COR-L47 (cell line): ENCODE results near the gene GRIK4.

Experiments used
- DNase-seq: peaks from one replicate; lab custom pipeline; 2025; lab: John Stamatoyannopoulos, UW

GRIK4 gene

DNA sequence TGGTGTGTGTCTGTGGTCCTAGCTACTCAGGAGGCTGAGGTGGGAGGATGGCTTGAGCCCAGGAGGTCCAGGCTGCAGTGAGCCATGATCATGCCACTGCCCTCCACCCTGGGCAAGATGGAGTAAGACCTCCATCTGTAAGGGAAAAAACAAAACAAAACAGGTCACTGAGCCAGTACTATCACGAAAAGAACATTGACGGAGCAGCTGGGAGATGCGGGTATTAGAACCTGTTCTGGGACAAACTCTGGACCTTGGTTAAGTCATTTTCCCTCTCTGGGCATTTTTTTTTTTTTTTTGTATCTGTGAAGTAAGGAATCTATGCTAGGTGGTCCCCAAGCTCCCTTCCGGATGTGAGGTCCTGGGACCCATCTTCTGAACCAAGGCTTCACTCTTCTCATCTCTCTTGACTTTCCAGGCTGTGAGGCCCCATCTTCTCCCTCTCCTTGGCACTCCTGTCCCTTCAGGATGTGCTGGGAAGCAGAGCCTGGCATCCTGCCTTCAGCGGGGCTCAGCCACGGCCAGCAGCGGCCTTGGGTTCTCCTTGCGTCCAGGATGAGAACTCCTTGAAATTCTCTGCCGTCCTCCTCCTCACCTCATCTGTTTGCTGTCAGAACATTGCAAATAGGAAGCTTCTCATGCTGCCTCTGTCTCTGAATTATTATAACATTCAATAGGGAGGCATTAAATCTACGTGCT, 130.8 kb downstream of the GRIK4 start:
- no peak for DNase-seq

DNA sequence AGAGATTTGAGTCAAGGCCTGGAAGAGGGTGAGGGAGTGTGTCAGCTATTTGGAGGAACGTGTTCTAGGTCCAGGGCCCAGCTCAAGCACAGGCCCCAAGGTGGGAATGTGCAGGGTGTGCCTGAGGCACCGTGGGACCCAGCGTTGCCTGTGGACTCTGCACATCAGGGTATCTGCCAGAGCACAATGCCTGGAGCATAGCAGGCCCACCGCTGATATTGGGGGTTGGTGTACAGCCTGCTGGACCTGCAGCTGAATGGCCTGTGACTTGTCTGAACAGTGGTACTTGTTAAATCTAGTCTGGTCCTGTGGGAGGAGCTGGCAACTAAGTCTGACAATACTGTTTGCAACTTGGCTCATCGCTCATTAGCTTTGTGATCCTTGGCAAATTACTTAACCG, 131.7 kb downstream of the GRIK4 start:
- DNase-seq, result no peak

GRCh38 chr11:120645639-120646038, 134.1 kb downstream of the GRIK4 start:
- peak; percentile 94 for DNase-seq

DNA sequence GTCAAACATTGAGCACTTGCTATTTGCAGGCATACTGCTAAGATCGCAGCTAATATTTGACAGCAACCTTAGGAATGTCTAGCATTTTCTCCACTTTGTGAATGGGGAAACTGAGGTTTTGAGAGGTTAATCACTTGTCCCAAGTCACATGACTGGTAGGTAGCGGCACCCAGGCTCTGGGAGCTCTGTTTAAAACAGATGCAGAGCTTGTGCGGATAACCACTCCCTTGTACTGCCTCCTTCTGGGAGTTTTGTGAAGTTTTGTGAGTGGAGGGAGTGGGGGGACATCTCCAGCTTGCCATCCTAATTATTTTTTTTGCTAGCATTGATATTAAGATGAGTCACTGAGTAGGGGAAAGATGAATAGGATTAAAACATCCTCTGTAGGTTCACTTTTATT, 134.7 kb downstream of the GRIK4 start:
- no peak for DNase-seq

DNA sequence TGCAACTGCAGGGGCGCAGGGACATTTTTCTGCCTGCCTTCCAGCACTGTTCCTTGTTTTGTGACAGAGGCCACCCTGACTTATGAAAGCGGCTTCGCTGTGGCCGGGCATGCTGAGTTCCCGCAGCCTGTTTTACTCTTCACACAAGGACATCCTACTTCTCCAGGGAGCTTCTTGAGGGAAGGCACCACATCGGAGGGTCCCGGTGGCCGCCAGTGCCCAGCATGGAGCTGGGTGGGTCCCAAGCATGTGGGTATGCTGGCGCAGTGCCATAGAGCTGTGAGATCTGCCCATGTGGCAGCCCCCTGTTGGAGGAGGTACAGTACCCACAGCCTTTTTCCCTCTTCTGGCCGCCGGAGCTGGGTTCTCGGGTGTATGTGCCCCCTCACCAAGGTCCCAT, 136.1 kb downstream of the GRIK4 start:
- no peak for DNase-seq

DNA sequence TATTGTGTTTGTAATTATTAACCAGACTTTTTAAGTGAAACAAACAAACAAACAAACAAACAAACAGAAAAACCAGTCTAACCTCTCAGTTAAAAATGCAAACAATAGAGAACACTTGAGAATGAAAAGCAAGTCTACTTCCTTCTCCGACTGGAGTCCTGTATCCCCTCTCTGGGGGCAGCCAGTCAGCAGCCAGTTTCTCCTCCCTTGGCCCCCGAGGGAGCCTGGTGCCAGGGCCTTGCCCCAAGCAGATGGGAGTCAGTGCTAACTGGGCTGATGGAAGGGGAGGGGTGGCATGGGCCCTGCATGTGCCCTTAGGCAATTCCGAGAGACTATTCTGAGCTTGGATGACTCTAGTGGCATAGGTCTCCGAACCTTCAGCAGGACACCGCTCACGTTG, 137.2 kb downstream of the GRIK4 start:
- DNase-seq, result no peak

GRCh38 chr11:120649316-120649715, 137.8 kb downstream of the GRIK4 start:
- no peak for DNase-seq

DNA sequence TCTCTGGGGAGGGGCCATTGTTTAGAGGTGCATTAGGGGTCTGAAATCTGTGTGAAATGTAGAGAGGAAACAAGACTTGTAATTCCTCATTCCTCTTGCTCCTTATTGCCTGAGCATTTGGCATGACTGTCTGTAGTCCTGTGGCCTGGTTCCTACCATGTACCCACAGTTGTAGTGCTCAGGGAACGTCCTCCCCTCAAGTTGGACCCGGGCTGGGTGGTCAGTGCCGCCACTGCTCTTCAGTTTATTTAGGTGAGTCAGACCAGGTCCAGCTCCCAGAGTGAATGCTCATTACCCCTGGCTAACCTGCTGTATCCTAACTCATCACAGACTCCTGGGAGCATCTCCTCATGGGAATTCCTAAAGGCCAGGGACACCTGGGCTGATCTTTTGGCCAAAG, 139.8 kb downstream of the GRIK4 start:
- no peak for DNase-seq

GRCh38 chr11:120651836-120652235, 140.3 kb downstream of the GRIK4 start:
- DNase-seq, result no peak

DNA sequence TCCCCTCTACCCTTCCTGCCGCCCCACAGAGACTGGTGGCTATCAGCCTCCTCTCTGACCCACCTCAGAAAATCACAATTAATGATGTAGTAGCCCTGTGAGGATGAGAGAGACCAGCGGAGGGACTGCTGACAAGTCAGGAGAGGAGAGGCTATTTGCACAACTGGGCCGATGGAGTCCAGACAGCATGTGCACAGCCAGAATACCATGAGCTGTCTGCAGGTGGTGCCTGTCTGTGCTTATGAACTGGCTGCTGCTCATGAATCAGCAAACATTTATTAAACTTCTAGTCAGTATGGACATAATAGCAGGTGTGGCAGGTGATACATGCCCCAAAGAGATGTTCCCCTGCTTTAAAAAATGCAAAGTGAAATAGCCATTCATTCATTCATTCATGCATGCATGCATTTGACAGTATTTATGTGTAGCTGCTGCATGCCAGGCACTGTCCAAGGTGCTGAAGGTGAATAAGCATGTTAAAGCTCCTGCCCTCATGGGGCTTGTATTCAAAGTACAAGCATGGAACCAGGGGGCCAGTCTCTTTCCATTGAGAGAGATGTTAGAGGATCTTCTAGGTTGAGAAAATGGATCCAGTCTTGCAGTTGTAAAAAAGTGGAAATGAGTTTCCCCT, 141.3 kb downstream of the GRIK4 start:
- DNase-seq, result no peak

GRCh38 chr11:120655589-120655988, 144.0 kb downstream of the GRIK4 start:
- no peak for DNase-seq

DNA sequence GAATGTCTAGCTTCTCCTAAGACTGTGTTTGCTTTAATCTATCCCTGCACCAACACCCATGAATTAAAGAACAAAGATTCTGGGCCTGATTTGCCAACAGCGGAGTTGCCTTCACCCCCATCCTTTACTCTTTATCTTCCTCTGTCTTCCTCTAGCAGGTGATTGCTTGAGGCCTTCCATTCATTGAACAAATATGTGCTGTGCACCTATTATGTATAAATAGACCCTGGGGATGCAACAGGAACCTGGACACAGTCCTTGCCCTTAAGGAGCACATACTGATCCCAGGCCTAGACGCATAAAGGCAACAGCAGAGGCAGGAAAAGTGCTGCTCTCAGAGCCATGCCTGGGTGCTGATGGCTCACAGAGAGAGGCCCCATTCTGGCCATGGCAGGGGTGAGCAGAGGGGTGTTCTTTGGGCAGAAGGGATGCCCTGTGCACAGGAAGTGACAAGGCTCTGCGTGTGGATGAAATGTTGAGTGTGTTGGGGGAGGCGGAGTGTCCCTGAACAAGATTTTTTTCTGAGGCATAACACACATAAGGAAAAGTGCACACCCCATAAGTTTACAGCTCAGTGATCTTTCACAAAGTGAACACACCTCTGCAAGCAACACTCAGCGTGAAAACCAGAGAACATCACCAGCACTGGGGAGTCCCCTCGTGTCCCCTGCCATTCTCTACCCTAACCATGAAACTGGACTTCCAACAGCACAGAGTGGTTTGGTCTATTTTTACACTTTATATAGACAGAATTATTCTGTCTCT, 145.9 kb downstream of the GRIK4 start:
- DNase-seq, result no peak

GRCh38 chr11:120658071-120658423, 146.5 kb downstream of the GRIK4 start:
- no peak for DNase-seq

GRCh38 chr11:120659076-120659475, 147.5 kb downstream of the GRIK4 start:
- no peak for DNase-seq

GRCh38 chr11:120660024-120660565, 148.5 kb downstream of the GRIK4 start:
- peak; percentile 20 for DNase-seq

DNA sequence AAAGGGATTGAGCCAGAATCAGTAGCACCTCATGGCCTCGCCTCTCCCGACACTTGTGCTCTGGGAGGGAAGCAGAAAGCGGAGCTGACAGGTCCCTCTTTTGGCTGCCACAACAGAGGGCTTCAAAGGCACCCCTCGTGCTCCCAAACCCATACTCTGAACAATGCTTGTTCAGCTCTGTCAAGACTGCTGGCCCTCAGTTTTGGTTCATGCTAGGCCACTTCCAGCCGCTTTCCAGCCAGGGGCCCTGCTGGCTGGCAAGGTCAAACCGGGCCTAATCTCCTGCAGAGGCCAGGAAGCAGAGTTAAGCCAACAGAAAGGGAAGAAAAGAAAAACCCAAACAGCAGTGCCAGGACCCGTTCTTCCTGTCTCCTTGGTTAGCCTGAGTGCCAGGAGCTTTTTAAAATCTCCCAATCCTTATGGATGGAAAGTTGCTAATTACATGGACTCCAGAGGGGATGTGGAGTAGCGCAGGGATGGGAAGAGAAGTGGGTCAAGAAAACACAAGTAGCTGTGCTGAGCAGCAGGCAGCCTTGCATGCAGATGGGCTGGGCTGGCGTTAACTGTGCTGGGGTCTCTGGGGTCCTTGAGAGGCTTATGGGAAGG, 150.6 kb downstream of the GRIK4 start:
- DNase-seq, result no peak

DNA sequence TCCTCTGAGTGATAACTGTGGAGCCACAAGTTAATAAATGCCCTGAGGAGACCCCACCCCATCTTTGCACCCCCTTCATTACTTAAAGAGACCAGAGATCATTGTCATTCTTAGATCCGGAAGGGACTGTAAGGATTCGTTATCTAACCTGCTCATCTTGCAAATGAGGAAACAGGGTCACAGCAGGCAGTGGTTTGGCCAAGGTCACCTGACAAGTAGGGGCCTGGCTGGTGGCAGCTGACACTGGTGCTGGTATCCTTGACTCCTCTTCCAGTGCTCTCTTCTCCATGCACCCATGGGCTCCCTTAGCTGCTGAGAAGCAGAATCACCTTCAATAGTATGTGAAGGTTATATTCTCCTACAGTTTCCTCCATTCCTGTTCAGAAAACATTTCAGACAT, 151.6 kb downstream of the GRIK4 start:
- DNase-seq, result no peak

- DNase-seq, result no peak
Observed at GRCh38 chr11:120666121-120666639, 154.6 kb downstream of the GRIK4 start.

DNA sequence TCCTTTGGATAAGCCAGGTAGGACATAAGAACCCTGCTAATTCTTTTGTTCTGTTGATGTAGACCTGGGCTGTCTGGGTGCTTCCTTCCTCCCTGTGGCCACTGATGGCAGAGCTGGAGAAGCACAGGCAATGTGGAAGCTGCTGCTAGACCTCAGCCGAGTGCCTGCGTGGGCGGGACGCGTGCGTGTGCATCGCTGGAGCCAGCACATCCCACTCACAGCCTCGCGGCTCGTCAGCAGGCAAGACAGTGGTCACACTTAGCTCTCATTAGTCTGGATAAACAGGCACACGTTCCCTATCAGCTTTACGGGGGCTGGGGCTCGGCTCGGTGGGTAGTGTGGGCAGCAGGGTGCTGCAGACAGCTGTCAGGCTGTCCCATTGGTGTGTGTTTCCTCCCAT, 155.7 kb downstream of the GRIK4 start:
- no peak for DNase-seq

- no peak for DNase-seq
Observed at GRCh38 chr11:120667934-120668333, 156.4 kb downstream of the GRIK4 start.

DNA sequence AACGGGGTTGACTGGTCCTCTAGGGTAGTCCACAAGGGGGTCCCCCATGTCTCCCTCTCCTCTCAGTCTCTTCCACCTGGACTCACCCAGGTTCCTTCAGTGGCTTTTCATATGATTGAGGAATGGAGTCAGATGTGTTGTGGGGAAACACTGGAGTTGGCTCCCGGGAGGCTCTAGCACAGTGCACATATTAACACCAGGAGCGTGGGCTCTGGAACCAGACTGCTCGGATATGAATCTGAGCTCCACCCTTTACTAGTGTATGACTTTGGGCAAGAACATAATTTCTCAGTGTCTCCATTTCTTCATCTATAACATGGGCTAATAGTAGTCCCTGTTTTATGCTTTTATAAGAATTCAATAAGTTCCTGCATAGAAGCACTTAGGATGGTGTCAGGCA, 157.0 kb downstream of the GRIK4 start:
- DNase-seq, result no peak

DNA sequence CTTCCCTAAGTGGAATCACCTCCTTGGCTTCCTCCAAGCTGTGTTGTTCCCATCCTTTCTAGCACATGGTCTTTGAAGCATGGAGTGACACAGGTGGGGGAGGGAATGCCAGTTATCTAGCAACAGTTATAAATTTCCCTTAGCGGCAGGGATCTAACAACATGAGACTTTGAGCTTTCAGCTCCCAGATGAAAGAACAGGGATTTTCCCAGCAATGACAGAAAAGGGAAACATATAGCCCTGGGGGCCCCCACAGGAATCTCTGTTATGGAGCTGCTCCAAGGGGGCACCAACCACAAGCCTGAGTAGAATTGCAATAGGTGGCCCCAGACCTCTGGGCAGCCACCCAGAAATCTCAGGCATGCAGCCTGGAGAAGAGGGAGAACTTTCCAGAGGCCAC, 163.0 kb downstream of the GRIK4 start:
- DNase-seq, result no peak
